Measurements from ENCODE around the gene CDK6.

- TF ChIP-seq CTCF (IDR thresholded peaks at IDR 0.05) (no peak), POLR2A (IDR thresholded peaks at IDR 0.05) (no peak)
Observed at GRCh38 chr7:92750946-92751345, 85.4 kb downstream of the CDK6 start.
